Measurements from ENCODE around the gene SEMA3D.

GRCh38 chr7:85167636-85168035 is 19.2 kb downstream of the SEMA3D start:
- TF ChIP-seq CTCF (IDR thresholded peaks at IDR 0.05) (no peak), POLR2A (IDR thresholded peaks at IDR 0.05) (no peak)
